Anterior cingulate cortex (tissue), 58 donors: Measurements from ENCODE around the gene ST3GAL5.
A peak's percentile ranks its signal among the peaks of the same experiment; 100 is the strongest.

ENCODE experiments used
- DNase-seq, 58 donors: peaks; one replicate each; lab custom pipeline; 2025; lab: John Stamatoyannopoulos, UW

The ST3GAL5 gene

DNA sequence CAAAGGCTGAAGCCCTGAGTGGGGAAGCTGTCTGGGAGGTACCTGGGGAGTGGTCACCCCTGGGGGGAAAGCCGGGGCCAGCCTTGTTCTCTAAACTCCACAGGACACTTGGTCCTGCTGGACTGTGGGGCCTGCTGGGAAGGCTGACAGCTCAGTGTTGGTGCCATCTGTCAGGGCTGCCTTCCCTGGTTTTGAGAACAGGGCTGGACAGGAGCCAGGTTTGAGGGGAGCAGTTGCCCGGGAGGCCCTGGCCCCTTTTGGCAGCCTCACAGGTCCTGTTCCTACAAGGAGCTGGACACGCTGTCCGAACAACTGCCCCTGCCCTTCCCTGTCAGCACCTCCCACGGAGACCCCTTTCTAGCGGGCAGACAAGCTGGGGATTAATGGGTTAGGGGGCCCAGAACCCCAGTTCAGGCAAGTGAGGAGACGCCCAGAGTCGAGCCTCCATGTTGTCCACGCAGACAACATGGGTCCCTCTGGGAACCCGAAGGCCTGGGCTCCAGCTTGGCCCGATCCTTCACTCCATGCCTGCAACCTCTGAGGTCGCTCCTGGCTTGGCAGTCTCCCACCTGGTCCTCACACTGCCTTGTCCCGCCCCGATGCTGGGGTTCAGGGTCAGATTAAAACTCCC, 94.2 kb downstream of the ST3GAL5 start:
- DNase-seq, result peak in 36 of 58 donors; percentile 14 to 71 (median 35)

DNA sequence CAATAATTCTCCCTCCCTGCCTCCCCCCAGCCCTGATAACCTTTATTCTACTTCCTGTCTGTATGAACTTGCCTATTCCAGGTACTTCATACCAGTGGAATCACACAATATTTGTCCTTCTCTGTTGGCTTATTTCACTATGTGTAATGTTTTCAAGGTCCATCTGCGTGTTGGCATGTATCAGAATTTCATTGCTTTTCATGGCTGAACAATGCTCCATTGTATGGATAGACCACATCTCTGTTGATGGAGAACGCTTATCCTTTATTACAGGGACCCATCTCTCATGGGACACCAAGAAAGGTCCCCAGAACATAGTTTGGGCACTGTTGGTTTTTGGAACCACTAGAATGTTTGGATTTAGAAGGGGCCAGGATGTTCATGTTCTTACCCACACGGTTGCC, 94.8 kb downstream of the ST3GAL5 start:
- peak in 1 of 58 donors; percentile 51 for DNase-seq

DNA sequence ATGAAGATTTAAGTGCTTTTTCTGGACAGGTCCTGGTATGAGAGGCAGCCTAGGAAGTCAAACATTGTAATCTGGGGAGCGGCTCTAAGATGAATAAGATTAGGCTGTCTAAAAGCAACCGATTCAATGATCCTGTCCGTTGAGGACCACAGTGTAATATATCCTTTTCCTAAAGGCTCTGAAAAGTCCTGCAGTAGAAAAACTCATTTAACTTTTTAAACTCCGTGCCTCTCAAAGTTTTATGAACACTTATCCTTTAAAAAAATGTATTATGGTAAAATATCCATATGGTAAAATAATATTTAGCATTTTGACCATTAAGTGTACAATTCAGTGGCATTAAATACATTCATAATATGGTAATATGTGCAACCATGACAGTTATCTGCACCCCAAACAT, 95.2 kb downstream of the ST3GAL5 start:
- no peak for DNase-seq

DNA sequence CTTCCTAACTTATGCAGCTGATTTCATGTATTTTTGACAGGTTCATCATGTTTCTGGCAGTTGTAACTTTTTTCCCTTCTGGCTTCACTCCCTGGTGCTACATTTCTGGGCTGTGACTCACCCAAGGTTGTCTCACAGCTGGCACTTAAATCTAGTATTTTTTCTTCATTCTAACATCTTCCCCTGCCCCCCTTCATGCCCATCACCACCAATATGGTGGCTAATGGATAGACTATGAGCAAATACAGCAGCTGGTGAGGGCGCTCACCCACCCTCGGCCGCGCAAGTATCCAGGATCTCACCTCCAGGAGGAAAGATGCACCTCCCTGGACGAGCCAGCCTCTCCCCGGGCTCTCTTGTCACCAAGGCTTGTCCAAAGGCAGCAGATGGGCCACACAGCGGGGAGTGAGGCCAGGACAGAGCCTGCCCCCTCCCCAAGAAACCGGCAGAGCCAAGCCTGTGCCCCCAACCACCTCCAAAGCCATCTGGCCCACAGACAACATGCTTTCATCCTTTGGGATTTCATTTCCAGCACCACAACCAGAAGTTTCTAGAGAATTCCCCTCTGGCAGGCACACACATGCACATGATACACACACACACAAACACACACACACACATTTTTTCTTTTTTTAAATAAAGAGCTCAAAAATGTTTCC, 95.9 kb downstream of the ST3GAL5 start:
- DNase-seq, result peak in 1 of 58 donors; percentile 40

DNA sequence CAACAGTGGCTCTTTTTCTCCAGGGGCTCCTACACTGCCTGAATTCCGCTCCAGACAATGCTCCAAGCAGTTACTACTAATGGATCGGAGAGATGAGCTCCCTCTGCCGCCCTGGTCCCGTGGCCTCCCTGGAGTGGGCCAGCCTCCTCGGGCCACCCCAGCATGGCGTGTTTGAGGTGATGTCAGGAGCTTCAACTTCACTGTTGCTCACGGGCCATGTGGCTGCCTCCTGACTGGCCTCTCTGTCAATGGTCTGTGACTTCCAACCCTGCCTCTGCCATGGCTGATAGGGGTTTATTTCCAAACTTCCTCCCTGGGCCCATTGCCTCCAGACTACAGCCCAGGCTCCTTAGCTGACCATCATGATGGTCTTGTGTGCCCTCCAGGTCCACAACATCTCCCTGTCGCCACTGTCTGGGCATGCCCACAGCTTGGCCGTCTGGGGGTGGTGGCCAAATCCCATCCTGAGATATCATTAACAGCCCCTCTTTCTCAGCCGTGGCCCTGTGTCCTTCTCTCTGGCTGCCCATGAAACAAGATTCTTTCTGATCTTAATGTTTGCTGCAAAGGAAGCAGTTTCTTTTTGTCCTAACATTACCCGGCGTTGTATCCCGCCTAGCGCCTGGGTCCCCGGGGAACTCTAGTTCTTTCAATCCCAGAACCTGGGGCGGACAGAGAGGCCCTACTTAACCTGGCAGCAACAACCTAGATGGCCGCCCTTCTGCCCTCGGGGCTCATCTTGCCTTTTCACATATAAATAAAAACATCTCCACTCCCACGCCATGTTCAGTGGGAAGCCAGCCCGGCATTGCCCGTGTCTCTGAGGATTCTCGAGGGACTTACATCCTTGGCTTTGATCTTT, 96.9 kb downstream of the ST3GAL5 start:
- DNase-seq, result no peak

DNA sequence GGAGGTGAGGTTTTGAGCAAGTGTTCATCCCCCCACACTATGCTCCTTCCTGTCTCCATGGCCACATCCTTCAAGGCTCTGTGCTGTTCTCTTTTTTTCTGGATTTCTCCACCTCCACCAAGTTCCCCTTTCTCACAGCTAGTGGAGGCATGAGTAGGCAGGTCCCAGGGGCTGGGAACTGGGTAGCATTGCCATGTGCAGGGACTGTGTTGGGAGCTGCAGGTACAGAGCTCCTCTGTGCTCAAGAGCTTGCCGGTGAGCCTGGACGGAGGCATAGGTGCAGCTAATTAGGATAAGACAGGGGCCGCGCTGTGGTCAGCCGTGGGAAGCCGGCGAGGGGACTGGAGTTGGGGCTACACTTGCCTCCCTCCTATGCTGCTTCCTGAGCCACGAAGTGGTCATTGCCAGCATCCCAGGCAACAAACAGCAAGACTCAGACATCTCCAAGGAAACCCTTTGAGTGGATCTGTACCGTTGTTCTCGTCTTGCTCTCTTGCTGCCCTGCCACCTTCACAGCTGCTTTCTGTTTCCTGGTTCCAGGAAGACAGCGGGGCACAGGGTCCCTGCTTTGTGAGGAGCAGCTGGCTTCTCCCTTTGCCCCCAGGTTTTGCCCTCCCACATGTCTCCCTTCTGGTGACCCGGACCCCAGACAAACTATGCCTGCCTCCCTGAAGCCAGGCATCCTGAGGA, 98.1 kb downstream of the ST3GAL5 start:
- peak in 10 of 58 donors; percentile 14 to 52 (median 25) for DNase-seq

DNA sequence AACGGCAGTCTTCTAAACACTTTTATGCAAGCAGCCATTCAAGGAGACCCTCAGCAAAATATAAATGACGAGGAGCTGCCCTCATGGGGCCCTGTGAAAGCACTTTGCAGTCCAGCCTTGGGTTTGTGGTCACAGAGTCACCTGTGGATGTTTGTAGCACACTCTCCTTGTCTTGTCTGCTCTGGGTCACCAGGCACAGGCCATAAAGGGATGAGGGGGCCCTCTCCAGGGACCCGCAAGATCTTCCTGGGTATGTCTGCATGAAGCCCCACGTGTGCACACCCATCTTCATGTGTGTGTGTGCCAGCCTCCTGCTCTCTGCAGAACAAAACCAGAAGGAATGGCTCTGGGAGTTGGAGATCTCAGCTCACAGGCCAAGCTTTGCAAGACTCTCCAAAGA, 98.8 kb downstream of the ST3GAL5 start:
- no peak for DNase-seq

DNA sequence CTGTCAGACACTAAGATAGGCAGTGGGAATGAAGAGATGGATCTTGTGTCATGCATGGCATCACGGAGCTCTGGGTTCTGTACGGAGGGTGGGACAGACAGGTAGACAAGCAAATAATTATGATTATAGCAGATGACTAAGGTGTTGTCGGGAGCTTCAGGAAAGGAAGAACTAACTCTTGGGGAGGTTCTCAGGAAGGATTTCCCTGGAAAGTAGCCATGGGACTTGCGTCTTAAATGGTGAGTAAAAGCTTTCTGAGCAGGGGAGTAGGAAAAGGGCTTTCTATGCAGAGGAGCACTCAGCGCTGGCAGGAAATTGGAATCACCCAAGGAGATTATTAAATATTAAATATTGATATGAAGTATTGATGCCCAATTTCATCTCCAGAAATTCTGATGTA, 99.5 kb downstream of the ST3GAL5 start:
- no peak for DNase-seq

DNA sequence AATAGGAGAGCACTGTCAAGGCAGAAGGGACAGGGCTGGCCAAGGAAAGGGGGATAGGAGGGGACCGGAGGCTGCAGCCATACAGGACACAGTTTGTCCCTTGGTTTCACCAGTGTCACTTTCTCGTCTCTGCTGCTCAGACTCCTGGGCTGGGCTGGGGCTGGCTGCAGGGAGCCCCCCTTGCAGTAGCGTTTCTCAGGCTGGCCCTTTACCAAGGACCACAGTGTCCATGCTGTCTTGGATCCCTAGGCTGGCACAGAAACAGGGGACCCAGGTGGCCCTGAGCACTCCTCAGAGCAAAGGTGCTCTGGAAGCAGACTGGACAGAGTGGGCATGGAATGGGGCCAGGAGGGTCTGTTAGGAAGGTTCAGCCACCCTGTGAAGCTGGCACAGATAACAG, 100.2 kb downstream of the ST3GAL5 start:
- DNase-seq, result no peak

DNA sequence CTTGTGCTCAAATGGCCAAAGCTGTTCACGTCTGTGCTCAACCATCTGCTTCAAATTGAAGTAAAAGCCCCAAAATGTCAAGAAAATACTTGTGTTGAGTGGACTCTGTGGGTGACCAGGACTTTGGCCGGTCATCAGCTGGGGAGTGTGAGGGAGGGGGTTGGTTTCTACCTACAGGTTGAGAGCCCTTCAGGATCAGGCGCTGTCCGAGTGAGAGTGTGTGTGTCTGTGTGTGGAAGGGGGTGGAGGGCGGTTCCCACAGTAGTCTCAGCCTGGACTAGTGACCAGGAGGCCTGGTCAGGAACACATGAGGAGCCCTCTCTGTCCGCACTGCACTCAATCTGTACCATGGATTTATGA, 100.8 kb downstream of the ST3GAL5 start:
- no peak for DNase-seq

DNA sequence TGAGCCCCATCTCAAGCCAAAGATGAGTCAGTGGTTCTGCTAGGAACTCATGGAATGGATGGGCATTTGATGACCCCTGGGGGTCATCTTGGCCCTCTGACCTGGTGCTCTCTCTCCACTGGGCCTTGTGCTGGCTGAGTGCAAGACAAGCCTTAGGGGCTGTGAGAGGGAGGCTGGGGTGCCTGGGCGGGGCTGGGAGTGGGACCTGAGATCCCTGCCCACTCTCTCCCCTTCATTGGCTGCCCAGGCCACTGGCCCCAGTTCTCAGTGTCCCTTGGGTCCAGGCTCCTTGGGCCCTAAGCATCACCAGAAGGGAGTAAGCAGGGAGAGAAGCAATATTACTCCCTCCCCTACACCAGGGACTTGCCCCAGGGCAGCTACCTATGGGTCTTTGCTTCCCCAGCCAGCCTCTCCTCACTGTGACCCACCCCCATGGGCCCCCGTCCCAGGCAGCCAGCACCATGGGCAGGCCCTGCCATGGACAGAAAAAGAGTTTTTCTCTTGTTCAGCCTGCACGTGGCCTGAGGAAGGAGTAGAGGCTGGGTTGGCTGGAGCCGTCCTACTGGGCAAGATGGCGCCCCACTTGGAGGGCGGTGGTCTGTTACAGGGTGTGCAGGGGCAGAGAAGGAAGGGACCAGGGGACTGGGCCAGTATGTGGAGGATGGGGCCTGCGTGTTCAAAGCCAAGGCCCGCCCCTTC, 101.4 kb downstream of the ST3GAL5 start:
- no peak for DNase-seq
